DND-41 (cell line): ENCODE data around the gene DLGAP1.
"Not testable (repeated sequence)": the region's sequence is repeated elsewhere in the genome, so short reads cannot be mapped to it uniquely, and the experiment has no call there.

Experiments used
- ATAC-seq: fragments of 200-7000 bp; cut with Tn5 transposase; 3 replicates; pipeline ENCODE4 v1.9.1; 2021; ENCODE audit warnings: low read depth; ENCODE audit not compliant: insufficient read depth
- DNase-seq: peaks from one replicate; pipeline ENCODE4 v3.0.0-alpha.2; 2020
- H2AFZ ChIP-seq: 2 replicates; pipeline ENCODE4 v1.6.0; 2012; ENCODE audit warnings: low read depth, low read length
- H3K27ac ChIP-seq: 2 replicates; pipeline ENCODE4 v1.5.1; 2012; ENCODE audit warnings: low read length, inconsistent platforms
- H3K27me3 ChIP-seq: fragments of 200-600 bp; sonication (generic); 2 replicates; pipeline ENCODE4 v1.6.0; 2012; ENCODE audit warnings: low read length, mild to moderate bottlenecking, inconsistent platforms; ENCODE audit not compliant: insufficient read depth, poor library complexity
- H3K36me3 ChIP-seq: 2 replicates; pipeline ENCODE4 v1.5.1; 2012; ENCODE audit warnings: low read length, inconsistent platforms; ENCODE audit not compliant: insufficient read depth
- H3K4me1 ChIP-seq: 2 replicates; pipeline ENCODE4 v1.5.1; 2012; ENCODE audit warnings: mild to moderate bottlenecking, low read length; ENCODE audit not compliant: insufficient read depth
- H3K4me2 ChIP-seq: 2 replicates; pipeline ENCODE4 v1.6.0; 2012; ENCODE audit warnings: mild to moderate bottlenecking, moderate library complexity, low read length, inconsistent platforms; ENCODE audit not compliant: insufficient read depth
- H3K4me3 ChIP-seq, 2 experiments: fragments of 200-600 bp in 1 of 2; shearing (Covaris generic) in 1 of 2; 2 replicates each; pipeline ENCODE4 v1.5.1; 2012 to 2016; ENCODE audit warnings: inconsistent platforms in 2 of 2, low read length in 2 of 2, mild to moderate bottlenecking in 2 of 2, low read depth in 1 of 2, moderate library complexity in 1 of 2
- H3K79me2 ChIP-seq: 2 replicates; pipeline ENCODE4 v1.6.0; 2012; ENCODE audit warnings: low read length, inconsistent platforms; ENCODE audit not compliant: insufficient read depth
- H3K9ac ChIP-seq: 2 replicates; pipeline ENCODE4 v1.6.0; 2012; ENCODE audit warnings: low read depth, mild to moderate bottlenecking, inconsistent platforms, low read length, moderate library complexity
- H3K9me3 ChIP-seq: 2 replicates; pipeline ENCODE4 v1.5.1; 2012; ENCODE audit warnings: low read length, moderate library complexity, mild to moderate bottlenecking, inconsistent platforms; ENCODE audit not compliant: insufficient read depth, severe bottlenecking
- H4K20me1 ChIP-seq: 2 replicates; pipeline ENCODE4 v1.6.0; 2012; ENCODE audit warnings: low read length; ENCODE audit not compliant: insufficient read depth
- EZH2 ChIP-seq: IDR thresholded peaks from 3 replicates; pipeline ENCODE4 v1.6.1; 2012; ENCODE audit warnings: borderline replicate concordance, low read depth, mild to moderate bottlenecking, moderate library complexity, low read length, inconsistent platforms; ENCODE audit not compliant: severe bottlenecking
- TF ChIP-seq, protein P1 (sequence below): IDR thresholded peaks from 2 replicates; pipeline ENCODE4 v1.5.1; 2012; ENCODE audit warnings: borderline replicate concordance, low read length, moderate library complexity, mild to moderate bottlenecking; ENCODE audit not compliant: poor library complexity, severe bottlenecking; ENCODE audit errors: extremely low read depth

Gene DLGAP1

DNA sequence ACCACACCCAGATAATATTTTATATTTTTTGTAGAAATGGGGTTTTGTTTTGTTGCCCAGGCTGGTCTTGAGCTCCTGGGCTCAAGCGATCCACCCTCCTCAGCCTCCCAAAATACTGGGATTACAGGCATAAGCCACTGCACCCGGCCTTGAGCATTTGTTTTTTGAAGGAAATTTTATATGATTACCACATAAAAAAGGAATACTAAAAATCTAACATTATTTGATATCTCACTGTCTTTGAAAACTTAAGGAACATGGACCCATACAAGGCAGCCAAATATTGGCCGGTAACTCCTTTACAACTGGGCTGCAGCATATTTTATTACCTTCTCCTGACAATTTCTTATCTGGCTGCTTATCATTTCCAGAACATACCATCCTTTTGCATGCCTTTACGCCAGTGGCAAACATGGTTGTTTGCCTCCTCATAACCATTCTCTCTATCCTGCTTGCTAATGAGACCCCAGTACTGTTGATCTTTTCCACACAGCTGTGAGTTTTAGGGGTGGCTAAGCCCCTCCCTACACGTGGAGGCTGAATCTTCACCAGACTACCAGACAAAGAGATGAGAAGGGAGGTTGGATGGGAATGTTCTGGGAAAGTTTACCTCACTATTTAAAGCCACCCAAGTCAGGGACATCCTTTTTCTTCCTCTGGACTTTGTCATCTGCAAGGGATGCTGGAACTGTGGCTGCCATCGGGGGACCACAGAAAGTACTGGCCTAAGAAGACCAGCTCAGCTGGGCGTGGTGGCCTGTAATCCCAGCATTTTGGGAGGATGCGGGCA is 847.6 kb downstream of the DLGAP1 start:
- Histone ChIP-seq H3K4me3 (no peak overlapping the region), H3K4me1 (peaks cover 62% of the 10 kb centered on the region), H3K36me3 (no peaks in the 10 kb centered on the region), H3K9me3 (no peaks in the 10 kb centered on the region), H3K4me2 (peak overlapping the region; percentile 67), H4K20me1 (no peaks in the 10 kb centered on the region), H3K27ac (peak overlapping the region; percentile 97), H2AFZ (peak overlapping the region; percentile 56), H3K27me3 (no peaks in the 10 kb centered on the region), H3K9ac (peak overlapping the region; percentile 64; the same call in 1 of the 2 replicates), H3K79me2 (no peaks in the 10 kb centered on the region)
- no peak for ATAC-seq
- no peak for TF ChIP-seq EZH2
- TF ChIP-seq, protein P1, sequence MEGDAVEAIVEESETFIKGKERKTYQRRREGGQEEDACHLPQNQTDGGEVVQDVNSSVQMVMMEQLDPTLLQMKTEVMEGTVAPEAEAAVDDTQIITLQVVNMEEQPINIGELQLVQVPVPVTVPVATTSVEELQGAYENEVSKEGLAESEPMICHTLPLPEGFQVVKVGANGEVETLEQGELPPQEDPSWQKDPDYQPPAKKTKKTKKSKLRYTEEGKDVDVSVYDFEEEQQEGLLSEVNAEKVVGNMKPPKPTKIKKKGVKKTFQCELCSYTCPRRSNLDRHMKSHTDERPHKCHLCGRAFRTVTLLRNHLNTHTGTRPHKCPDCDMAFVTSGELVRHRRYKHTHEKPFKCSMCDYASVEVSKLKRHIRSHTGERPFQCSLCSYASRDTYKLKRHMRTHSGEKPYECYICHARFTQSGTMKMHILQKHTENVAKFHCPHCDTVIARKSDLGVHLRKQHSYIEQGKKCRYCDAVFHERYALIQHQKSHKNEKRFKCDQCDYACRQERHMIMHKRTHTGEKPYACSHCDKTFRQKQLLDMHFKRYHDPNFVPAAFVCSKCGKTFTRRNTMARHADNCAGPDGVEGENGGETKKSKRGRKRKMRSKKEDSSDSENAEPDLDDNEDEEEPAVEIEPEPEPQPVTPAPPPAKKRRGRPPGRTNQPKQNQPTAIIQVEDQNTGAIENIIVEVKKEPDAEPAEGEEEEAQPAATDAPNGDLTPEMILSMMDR: no peak
- peak; percentile 36 for DNase-seq

DNA sequence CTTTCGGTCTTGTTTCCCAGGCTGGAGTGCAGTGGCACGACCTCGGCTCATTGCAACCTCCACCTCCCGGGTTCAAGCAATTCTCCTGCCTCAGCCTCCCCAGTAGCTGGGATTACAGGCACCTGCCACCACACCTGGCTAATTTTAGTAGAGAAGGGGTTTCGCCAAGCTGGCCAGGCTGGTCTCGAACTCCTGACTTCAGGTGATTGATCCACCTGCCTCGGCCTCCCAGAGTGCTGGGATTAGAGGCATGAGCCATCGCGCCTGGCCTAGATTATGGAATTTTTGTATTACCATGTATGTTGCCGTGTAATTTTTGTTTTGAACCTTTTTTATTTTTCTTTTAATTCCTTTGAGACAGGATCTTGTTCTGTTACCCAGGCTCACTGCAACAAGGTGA is 848.2 kb downstream of the DLGAP1 start:
- not testable (repeated sequence) for H3K36me3 ChIP-seq, H3K27me3 ChIP-seq, H3K79me2 ChIP-seq, H2AFZ ChIP-seq, ATAC-seq, H3K9me3 ChIP-seq, H4K20me1 ChIP-seq
- Histone ChIP-seq H3K4me2 (peak overlapping the region; percentile 67), H3K9ac (peak overlapping the region; percentile 64), H3K4me1 (peaks cover 68% of the 10 kb centered on the region), H3K27ac (peak overlapping the region; percentile 97), H3K4me3 (0 out of 4 replicates have a peak overlapping the region, but pooled peaks of 1 of the 2 experiments have one; percentile 21)
- DNase-seq: peak; percentile 23

DNA sequence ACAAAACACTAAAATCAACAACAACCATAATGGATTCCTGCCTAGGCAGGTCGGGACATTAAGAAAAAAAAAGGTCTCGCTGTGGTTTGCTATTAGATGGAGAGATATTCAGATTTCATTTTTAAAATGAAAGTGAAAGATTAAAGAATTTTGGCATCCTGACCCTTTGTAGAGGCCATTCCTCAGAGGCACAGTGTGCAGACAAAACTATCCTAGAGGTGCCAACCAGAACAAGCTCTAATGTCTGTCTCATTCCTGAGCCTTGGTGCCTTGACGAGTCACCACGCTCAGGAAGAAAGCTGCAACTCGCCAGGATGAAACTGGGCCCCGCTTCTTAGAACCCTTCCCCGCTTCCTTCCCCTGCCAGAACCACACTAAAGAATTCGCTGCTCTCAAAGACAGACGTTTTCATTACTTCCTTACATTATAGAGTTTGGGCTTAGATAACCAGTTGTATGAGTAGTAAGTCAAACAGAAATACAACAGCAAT is 849.1 kb downstream of the DLGAP1 start:
- H3K27me3 ChIP-seq: no peaks in the 10 kb centered on the region
- H3K36me3 ChIP-seq: no peaks in the 10 kb centered on the region
- no peaks in the 10 kb centered on the region for H3K9me3 ChIP-seq
- peak overlapping the region; percentile 64 for H3K9ac ChIP-seq
- peak overlapping the region; percentile 67 for H3K4me2 ChIP-seq
- TF ChIP-seq EZH2: no peak
- TF ChIP-seq, protein P1: no peak
- ATAC-seq: peak; percentile 75
- peak; percentile 86 for DNase-seq
- peaks cover 76% of the 10 kb centered on the region for H3K4me1 ChIP-seq
- H3K27ac ChIP-seq: peak overlapping the region; percentile 97
- peak overlapping the region; percentile 74 for H2AFZ ChIP-seq
- peak overlapping the region; percentile 7 to 51; a peak in 3 of 4 replicates for H3K4me3 ChIP-seq
- no peaks in the 10 kb centered on the region for H4K20me1 ChIP-seq
- H3K79me2 ChIP-seq: no peaks in the 10 kb centered on the region

DNA sequence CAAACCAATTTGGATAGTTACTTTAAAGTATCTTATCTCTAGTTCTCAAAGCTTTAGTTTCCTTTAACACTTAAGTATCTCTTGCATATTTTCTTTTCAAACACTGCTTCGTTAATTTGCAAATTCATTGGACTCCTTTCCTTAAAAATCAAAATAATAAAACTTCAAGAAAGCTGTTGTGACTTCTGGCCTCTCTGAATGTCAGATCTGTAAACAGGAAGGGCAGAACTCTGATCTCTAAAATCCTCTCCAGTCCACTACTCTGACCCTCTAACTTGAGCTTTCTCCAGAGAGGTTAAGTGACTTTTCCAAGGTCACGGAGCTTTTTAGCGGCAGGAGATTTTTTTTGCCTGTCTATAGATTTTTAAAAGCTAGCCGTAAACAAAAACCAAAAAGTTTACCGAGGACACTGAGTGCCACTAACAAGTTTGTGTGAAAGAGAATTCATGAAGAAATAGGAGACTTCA is 849.6 kb downstream of the DLGAP1 start:
- ATAC-seq: no peak
- Histone ChIP-seq H3K4me1 (peaks cover 76% of the 10 kb centered on the region), H3K9ac (peak overlapping the region; percentile 64), H2AFZ (peak overlapping the region; percentile 74), H3K27me3 (no peaks in the 10 kb centered on the region), H3K79me2 (no peaks in the 10 kb centered on the region), H4K20me1 (no peaks in the 10 kb centered on the region), H3K27ac (peak overlapping the region; percentile 97), H3K9me3 (no peaks in the 10 kb centered on the region), H3K36me3 (no peaks in the 10 kb centered on the region), H3K4me3 (peak overlapping the region; percentile 7 to 51; a peak in 3 of 4 replicates), H3K4me2 (peak overlapping the region; percentile 67)
- no peak for TF ChIP-seq EZH2
- TF ChIP-seq, protein P1: no peak
- DNase-seq: no peak
